ENCODE results near the gene SGPL1.
"Not testable (repeated sequence)": the region's sequence is repeated elsewhere in the genome, so short reads cannot be mapped to it uniquely, and the experiment has no call there.

The SGPL1 gene, protein sequence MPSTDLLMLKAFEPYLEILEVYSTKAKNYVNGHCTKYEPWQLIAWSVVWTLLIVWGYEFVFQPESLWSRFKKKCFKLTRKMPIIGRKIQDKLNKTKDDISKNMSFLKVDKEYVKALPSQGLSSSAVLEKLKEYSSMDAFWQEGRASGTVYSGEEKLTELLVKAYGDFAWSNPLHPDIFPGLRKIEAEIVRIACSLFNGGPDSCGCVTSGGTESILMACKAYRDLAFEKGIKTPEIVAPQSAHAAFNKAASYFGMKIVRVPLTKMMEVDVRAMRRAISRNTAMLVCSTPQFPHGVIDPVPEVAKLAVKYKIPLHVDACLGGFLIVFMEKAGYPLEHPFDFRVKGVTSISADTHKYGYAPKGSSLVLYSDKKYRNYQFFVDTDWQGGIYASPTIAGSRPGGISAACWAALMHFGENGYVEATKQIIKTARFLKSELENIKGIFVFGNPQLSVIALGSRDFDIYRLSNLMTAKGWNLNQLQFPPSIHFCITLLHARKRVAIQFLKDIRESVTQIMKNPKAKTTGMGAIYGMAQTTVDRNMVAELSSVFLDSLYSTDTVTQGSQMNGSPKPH

DNA sequence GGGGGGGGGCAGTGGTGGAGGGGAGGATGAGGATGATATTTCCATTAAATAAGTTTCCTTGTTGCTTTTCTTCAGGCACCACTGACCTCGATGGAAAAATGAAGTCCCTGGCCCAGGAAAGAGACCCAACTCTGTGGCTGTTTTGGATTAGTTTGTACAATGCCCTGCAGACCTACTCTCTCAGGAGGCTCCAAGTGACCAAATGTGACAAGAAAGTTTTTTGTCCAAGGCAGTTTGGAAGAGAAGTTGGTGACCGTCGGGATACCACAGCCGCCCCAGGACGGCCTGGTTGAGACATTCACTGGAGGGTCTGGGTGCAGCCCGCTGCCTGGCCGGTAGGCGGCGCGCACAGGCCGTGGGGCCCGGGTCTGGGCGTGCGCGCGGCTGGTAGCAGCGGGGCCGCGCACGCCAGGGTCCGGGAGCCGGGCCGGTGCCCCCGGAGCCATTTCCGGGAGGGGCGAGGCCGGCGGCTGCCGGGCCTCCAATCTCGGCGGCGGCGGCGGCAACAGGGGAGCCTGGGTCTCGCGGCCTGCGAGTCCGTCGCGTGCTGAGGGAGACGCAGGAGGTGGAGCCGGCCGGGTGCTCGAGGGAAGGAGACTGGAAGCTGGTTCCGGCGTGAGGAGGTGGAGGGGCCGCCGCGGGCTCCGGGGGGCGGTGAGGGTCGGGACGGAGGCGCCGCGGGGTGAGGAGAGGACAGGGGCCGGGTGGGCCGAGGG is at the start of gene SGPL1:
Gene SGPL1, plus strand, starts transcription at position 445 of the 716 bp plus-strand sequence. CDS start 906 bp downstream, outside the sequence.
- Mint-ChIP-seq H3K27ac (peak within 1 kb of the TSS; percentile 93), H3K9me3 (no peaks in the 10 kb centered on the region), H3K4me3 (peak within 1 kb of the TSS; percentile 96), H3K4me1 (ENCODE audit: low read depth) (peaks cover 43% of the 10 kb centered on the region), H3K27me3 (no peaks in the 10 kb centered on the region), H3K36me3 (ENCODE audit: low read depth) (peaks cover 49% of the 10 kb centered on the region)
- intact Hi-C loops (cut with micrococcal nuclease): loop anchor here (1.0 to 5.0 kb wide), 3 partner anchors 17 to 263 kb away; no protein-coding TSS in a partner anchor

DNA sequence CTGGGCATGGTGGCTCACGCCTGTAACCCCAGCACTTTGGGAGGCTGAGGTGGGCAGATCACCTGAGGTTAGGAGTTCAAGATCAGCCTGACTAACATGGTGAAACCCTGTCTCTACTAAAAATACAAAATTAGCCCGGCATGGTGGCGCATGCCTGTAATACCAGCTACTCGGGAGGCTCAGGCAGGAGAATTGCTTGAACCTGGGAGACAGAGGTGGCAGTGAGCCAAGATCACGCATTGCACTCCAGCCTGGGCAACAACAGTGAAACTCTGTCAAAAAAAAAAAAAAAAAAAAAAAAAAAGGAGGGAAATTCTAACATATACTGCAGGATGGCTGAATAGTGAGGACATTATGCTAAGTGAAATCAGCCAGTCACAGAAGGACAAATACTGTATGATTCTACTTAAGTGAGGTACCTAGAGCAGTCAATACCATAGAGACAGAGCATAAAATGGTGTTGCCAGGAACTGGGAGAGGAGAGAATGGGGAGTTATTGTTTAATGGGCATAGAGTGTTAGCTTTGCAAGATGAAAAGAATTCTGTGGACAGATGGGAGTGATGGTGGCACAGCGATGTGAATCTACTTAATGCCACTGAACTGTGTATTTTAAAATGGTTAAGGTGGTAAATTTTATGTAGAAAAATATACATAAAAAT is 47.6 kb upstream of the SGPL1 start:
- H3K36me3 Mint-ChIP-seq (ENCODE audit: low read depth); H3K27me3 Mint-ChIP-seq; H3K4me1 Mint-ChIP-seq (ENCODE audit: low read depth); H3K4me3 Mint-ChIP-seq; H3K27ac Mint-ChIP-seq; intact Hi-C loops (cut with micrococcal nuclease): not testable (repeated sequence)
- peaks cover 20% of the 10 kb centered on the region for H3K9me3 Mint-ChIP-seq

DNA sequence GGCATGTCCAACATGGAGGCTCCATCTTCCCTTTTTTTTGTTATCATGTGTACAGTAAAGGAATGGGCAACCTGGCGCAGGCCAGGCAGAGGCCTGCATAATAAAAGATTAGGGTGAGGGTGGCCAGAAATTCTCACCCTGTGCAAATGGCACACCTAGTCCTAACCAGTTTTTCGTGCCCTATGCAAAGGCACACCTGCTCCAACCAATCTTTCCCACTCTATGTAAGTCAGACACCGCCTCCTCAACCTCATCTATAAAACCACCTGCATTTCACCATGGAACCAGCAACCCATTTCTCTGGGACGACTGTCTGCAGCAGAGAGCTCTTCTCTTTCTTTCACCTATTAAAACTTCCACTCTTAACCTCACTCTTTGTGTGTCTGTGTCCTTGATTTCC is 46.6 kb upstream of the SGPL1 start:
- intact Hi-C loops (cut with micrococcal nuclease): no loop called here
- Mint-ChIP-seq H3K36me3 (ENCODE audit: low read depth) (peaks cover 5% of the 10 kb centered on the region), H3K27ac (no peak overlapping the region), H3K4me1 (ENCODE audit: low read depth) (peaks cover 8% of the 10 kb centered on the region), H3K9me3 (peaks cover 20% of the 10 kb centered on the region), H3K27me3 (peaks cover 6% of the 10 kb centered on the region), H3K4me3 (no peak overlapping the region)

DNA sequence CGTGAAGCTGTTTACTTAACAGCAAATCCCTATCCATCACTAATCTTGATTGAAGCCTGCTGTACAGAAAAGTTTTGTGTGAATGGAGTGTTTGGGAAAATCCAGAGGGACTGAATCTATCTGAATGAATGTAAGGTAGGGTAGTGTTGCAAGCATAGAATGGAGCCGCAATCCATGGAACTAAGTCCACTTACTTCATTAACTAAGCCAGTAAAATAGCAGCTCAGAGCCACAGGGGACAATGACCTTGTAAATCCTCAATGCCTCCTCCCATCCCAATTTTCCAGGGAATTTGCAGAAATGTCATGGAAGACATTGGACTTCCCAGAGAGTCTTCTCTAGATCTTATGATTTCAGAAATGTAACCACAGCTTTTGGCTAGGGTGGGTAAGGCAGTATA is 45.7 kb upstream of the SGPL1 start:
- intact Hi-C loops (cut with micrococcal nuclease): no loop called here
- Mint-ChIP-seq H3K36me3 (ENCODE audit: low read depth) (peaks cover 5% of the 10 kb centered on the region), H3K4me3 (no peak overlapping the region), H3K27ac (no peak overlapping the region), H3K27me3 (peaks cover 13% of the 10 kb centered on the region), H3K9me3 (peaks cover 20% of the 10 kb centered on the region), H3K4me1 (ENCODE audit: low read depth) (peaks cover 8% of the 10 kb centered on the region)

DNA sequence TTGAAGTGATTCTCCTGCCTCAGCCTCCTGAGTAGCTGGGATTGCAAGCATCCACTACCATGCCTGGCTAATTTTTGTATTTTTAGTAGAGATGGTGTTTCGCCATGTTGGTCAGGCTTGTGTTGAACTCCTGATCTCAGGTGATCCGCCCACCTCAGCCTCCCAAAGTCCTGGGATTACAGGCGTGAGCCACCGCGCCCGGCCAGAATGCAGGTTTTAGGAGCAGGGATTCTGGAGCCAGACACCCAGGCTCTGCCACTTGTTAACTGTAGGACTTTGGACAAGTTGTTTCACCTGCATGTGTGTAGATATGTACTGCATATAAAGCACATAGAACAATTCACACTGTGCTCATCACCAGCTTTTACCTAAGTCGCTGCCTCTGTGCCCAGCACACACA is 45.2 kb upstream of the SGPL1 start:
- intact Hi-C loops (cut with micrococcal nuclease); H3K36me3 Mint-ChIP-seq (ENCODE audit: low read depth); H3K4me1 Mint-ChIP-seq (ENCODE audit: low read depth); H3K27ac Mint-ChIP-seq; H3K4me3 Mint-ChIP-seq: not testable (repeated sequence)
- Mint-ChIP-seq H3K27me3 (peaks cover 14% of the 10 kb centered on the region), H3K9me3 (peaks cover 18% of the 10 kb centered on the region)

DNA sequence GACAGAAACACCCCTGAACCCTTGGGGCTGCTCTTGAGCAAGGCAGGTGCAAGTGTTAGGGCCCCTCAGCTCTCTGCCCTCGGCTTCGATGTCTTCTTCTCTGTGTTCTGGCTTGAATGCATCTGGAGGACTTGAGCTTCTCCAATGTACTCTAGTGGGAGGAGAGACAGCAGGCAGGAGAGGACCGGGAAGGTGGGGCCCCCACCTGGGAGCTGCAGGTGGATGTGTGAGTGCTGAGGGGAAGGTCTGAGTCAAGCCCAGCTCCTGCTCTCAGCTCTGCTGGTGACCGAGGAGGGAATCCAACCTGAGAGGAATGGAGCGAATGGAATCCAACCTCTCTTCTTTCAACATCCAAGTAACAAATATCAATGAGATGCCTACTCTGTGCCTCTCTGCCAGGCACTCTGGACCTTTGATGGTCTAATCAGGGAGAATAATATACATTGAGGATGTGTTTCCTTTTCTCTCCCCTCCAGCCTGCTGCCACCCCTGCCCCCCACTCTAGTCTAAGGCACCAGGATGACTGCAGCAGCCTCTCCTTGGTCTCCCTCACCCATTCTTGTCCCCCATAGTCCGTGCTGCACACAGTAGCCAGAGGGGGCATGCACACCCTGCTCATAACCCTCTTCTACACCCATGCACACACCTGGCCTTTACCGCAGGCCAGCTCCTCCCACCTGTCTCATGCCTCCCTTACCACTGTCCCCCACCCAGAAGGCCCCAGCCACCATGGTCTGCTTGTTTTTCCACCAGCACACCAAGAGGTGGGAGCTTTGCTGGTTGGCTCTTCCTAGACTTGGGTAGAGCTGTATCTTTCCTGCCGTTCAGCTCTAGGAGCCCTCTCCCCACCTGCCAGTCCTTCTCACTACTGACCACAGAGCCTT is 44.2 kb upstream of the SGPL1 start:
- H3K27me3 Mint-ChIP-seq: peaks cover 14% of the 10 kb centered on the region
- no peak overlapping the region for H3K27ac Mint-ChIP-seq
- peaks cover 8% of the 10 kb centered on the region for H3K9me3 Mint-ChIP-seq
- peaks cover 8% of the 10 kb centered on the region for H3K4me1 Mint-ChIP-seq (ENCODE audit: low read depth)
- intact Hi-C loops (cut with micrococcal nuclease): no loop called here
- H3K36me3 Mint-ChIP-seq (ENCODE audit: low read depth): no peaks in the 10 kb centered on the region
- no peak overlapping the region for H3K4me3 Mint-ChIP-seq

DNA sequence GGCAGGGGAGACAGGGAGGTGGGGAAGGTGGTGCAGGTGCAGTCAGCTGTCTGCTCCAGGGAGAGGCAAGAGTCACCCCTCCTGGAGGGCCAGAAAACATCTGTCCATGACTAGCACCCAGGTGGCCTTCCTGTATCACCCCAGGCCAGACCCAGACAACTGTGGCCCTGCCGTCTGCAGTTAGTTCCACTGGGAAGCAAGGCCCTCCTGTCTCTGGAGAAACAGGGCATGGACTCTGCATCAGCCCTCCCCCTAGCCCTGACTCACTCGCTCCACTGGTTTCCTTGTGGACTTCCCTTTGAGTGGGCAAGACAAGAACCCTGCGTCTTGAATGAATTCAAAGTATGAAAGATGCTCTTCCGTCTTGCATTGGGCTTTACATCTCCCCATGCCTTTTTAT is 43.1 kb upstream of the SGPL1 start:
- no peak overlapping the region for H3K27ac Mint-ChIP-seq
- H3K4me1 Mint-ChIP-seq (ENCODE audit: low read depth): peaks cover 8% of the 10 kb centered on the region
- intact Hi-C loops (cut with micrococcal nuclease): no loop called here
- H3K9me3 Mint-ChIP-seq: no peaks in the 10 kb centered on the region
- H3K4me3 Mint-ChIP-seq: no peak overlapping the region
- no peaks in the 10 kb centered on the region for H3K36me3 Mint-ChIP-seq (ENCODE audit: low read depth)
- peaks cover 17% of the 10 kb centered on the region for H3K27me3 Mint-ChIP-seq

DNA sequence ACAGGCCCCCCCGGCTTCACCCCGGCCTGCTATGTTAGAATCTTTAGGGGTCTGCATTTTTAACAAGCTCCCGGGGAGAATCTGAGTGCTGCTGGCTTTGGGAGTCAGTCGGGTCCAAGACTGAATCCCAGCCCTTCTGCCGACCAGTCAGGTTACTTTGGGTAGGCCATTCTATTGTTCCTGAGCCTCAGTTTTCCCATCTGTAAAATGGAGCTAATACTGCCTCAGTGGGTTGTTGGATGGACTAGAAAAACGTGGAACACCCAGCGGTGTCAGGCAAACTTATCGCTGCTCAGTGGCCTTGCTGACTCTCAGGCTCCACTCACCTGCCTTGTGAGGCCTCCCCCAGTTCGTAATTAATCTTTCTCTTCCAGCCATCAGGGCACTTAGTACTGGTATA is 42.3 kb upstream of the SGPL1 start:
- Mint-ChIP-seq H3K4me3 (no peak overlapping the region), H3K9me3 (no peaks in the 10 kb centered on the region)

DNA sequence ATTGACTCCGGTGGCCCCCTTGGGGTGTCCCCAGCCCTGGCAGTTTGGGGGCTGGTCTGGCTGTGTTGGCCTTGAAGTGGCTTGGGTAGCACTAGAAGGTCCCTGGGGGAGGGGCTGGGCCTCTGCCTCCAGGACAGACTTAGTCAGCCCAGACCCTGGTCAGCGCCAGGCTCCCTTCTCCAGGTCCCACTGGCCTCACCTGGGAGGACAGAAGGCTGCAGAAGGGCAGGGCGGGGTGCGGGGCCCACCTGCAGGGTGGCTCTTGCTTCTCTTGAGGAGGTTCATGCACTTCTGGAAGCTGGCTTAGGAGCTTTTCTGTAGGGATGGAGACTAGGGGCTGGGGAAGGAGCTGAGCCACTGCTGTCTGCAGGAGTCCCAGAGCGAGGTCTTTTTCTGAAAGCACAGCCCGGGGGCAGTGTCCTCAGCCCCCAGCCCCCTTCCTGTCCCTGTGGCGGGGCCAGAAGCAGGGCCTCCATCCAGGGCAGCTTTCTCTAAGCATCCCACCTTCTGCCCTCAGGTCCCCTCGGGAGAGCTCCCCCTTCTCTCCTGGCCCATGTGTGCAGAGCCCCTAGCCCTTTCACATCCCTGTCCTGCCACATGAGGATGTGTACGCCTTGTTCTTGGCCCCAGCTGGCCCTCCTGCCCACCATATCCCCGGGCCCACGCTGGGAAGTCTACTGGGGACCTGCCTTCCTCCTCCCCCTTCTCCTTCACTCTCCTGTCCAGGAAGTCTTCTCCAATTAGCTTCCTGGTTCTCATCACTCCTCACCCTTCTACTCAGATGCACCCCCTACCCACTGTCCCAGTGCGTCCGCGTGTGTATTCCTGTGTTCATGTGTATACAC is 41.6 kb upstream of the SGPL1 start:
- Mint-ChIP-seq H3K4me1 (ENCODE audit: low read depth) (peaks cover 12% of the 10 kb centered on the region), H3K4me3 (no peak overlapping the region), H3K27me3 (peaks cover 16% of the 10 kb centered on the region), H3K9me3 (no peaks in the 10 kb centered on the region), H3K27ac (no peak overlapping the region), H3K36me3 (ENCODE audit: low read depth) (no peaks in the 10 kb centered on the region)
- intact Hi-C loops (cut with micrococcal nuclease): no loop called here

More for the DNA sequence above, 42.3 kb upstream of the SGPL1 start:
- H3K27me3 Mint-ChIP-seq: peaks cover 16% of the 10 kb centered on the region
- no peak overlapping the region for H3K27ac Mint-ChIP-seq
- intact Hi-C loops (cut with micrococcal nuclease): no loop called here
- H3K4me1 Mint-ChIP-seq (ENCODE audit: low read depth): peaks cover 8% of the 10 kb centered on the region
- H3K36me3 Mint-ChIP-seq (ENCODE audit: low read depth): no peaks in the 10 kb centered on the region

DNA sequence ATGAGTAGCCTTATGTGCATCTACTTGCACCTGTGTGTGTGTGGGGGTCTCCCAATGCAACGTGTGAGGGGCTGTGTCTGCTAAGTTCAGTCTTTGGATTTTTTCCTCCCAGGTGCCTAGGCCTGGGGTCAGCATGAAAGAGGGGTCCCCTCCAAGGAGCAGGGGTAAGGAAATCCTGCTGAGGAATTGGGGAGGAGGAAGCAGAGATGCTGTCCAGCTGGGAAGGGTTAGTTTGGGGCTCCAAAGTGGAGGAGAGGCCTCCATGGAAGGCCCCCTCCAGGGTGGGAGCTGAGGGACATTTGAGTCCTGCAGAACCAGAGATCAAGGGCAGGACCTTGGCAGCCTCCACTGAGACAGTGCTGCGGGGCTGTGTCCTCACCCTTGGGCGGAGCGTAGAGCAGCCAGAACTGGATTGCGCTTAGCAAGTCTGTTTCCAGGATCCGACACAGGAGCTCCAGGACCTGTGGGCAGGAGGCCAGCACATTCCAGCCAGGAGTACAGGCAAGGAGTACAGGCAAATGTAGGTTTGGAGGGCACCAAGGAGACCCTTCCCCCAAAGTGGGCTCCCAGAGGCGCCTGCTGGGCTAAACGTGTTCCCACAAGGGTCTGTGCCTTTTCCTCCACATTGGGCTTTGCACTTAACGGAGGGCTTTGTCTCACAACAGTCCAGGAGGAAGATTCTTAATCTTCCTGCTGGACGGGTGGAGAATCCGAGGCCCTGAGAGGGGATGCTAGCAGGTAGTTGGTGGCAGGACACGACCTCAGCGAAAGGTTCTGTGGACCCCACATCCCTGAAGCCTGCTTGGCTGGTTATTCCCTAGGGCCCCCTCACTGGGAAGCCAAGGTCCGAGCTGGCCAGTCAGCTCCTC is 40.7 kb upstream of the SGPL1 start:
- Mint-ChIP-seq H3K27me3 (peaks cover 15% of the 10 kb centered on the region), H3K4me3 (no peak overlapping the region), H3K27ac (no peak overlapping the region), H3K36me3 (ENCODE audit: low read depth) (no peaks in the 10 kb centered on the region), H3K4me1 (ENCODE audit: low read depth) (peaks cover 21% of the 10 kb centered on the region), H3K9me3 (no peaks in the 10 kb centered on the region)
- intact Hi-C loops (cut with micrococcal nuclease): no loop called here

DNA sequence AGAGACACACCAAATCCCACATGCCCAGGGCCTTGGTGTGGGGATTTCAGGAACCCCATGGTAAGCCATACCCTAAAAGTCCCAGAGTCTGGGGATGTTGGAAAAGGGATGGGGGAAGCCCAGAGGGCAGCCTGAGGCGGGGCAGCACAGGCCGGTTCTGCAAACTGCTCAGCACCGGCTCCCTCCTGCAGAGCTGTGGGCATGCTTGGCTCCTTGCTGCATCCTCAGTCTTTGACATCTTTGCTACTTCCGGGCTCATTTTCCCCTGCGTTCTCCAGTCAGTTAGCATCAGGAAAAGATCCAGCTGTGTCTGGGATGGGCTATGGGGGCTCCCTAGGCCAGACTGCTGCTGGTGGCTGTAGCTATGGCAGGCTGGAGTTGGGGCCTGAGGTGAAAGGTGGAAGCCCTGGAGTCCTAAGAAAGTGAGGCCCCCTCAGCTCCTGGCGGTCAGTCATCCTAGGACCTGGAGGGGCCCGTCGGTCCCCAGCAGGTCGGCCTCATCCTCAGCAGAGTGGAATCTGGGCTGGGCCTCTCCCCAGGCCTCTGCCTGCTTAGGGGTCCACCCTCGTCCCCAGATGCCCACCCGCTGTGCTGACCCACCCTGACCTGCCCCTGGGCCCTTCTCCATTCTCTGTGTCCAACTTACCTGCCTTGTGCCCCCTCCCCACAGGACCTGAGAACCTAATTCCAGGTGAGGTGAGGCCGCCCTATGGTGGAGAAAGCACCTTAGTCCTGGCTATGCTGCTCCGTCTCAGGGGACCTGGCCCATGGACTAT is 39.9 kb upstream of the SGPL1 start:
- Mint-ChIP-seq H3K4me1 (ENCODE audit: low read depth) (peaks cover 29% of the 10 kb centered on the region), H3K27me3 (peaks cover 15% of the 10 kb centered on the region), H3K9me3 (no peaks in the 10 kb centered on the region), H3K36me3 (ENCODE audit: low read depth) (no peaks in the 10 kb centered on the region), H3K27ac (peak overlapping the region; percentile 31), H3K4me3 (no peak overlapping the region)
- intact Hi-C loops (cut with micrococcal nuclease): no loop called here
